ENCODE measurements around the gene CIDEC. TPM values are rescaled to one million over a fixed set of nuclear protein-coding genes. Genes with fewer than 3 reads are reported as not detected.
"Not testable (repeated sequence)": the region's sequence is repeated elsewhere in the genome, so short reads cannot be mapped to it uniquely, and the experiment has no call there.

The CIDEC gene
- total and polyA plus RNA-seq, 4 donors: 0.28 to 4.2 (median 0.59) TPM; not detected in 1

GRCh38 chr3:9866639-9867038 is 13.4 kb downstream of the CIDEC start:
- 96% methylated on average over 8 of the region's 8 CpGs for WGBS
- no peak for DNase-seq (ENCODE audit: low spot score)
- H3K4me1 ChIP-seq (ENCODE audit: control insufficient read depth in 4 of 4, insufficient read depth in 4 of 4, low read length in 3 of 4): peaks cover 0 to 8% (median 3%) of the 10 kb centered on the region in 4 donors
- H3K4me3 ChIP-seq (ENCODE audit: low read depth in 1 of 3, low read length in 3 of 3): no peak overlapping the region
- H3K27ac ChIP-seq (ENCODE audit: low read depth in 1 of 2, low read length in 2 of 2): no peak overlapping the region
- no peaks in the 10 kb centered on the region for H3K36me3 ChIP-seq (ENCODE audit: control insufficient read depth in 4 of 4, insufficient read depth in 3 of 4, low read depth in 1 of 4, low read length in 3 of 4)
- H3K27me3 ChIP-seq (ENCODE audit: control insufficient read depth in 4 of 4, insufficient read depth in 4 of 4, low read length in 3 of 4): no peaks in the 10 kb centered on the region
- H3K9ac ChIP-seq (ENCODE audit: low read depth in 1 of 2, low read length in 2 of 2): no peak overlapping the region
- H3K9me3 ChIP-seq (ENCODE audit: control insufficient read depth in 4 of 4, low read length in 3 of 4): no peaks in the 10 kb centered on the region
- TF ChIP-seq NR2F2 (IDR thresholded peaks at IDR 0.05): no peak
- no peak for TF ChIP-seq GABPA (IDR thresholded peaks at IDR 0.05 in 1 of 2, conservative IDR thresholded peaks at IDR 0.05 in 1 of 2)
- TF ChIP-seq HNF4G (IDR thresholded peaks at IDR 0.05): no peak
- TF ChIP-seq, protein P1, sequence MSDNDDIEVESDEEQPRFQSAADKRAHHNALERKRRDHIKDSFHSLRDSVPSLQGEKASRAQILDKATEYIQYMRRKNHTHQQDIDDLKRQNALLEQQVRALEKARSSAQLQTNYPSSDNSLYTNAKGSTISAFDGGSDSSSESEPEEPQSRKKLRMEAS (IDR thresholded peaks at IDR 0.05): no peak
- no peak for TF ChIP-seq EGR1 (IDR thresholded peaks at IDR 0.05; ENCODE audit: low read depth in 2 of 2)
- no peak for TF ChIP-seq RAD21 (IDR thresholded peaks at IDR 0.05)
- no peak for TF ChIP-seq ATF3 (IDR thresholded peaks at IDR 0.05)

- H3K27ac ChIP-seq (ENCODE audit: low read depth in 1 of 2, low read length in 2 of 2); H3K9ac ChIP-seq (ENCODE audit: low read depth in 1 of 2, low read length in 2 of 2); H3K4me1 ChIP-seq (ENCODE audit: control insufficient read depth in 4 of 4, insufficient read depth in 4 of 4, low read length in 3 of 4); DNase-seq (ENCODE audit: low spot score); H3K4me3 ChIP-seq (ENCODE audit: low read depth in 1 of 3, low read length in 3 of 3); H3K27me3 ChIP-seq (ENCODE audit: control insufficient read depth in 4 of 4, insufficient read depth in 4 of 4, low read length in 3 of 4); H3K36me3 ChIP-seq (ENCODE audit: control insufficient read depth in 4 of 4, insufficient read depth in 3 of 4, low read depth in 1 of 4, low read length in 3 of 4); H3K9me3 ChIP-seq (ENCODE audit: control insufficient read depth in 4 of 4, low read length in 3 of 4): not testable (repeated sequence)
- WGBS: 93% methylated on average over 10 of the region's 10 CpGs
These were observed 14.9 kb downstream of the CIDEC start for GRCh38 chr3:9865125-9865637.

GRCh38 chr3:9864200-9864927 is 15.7 kb downstream of the CIDEC start:
- WGBS: 82% methylated on average over 16 of the region's 16 CpGs
- no peak overlapping the region for H3K9ac ChIP-seq (ENCODE audit: low read depth in 1 of 2, low read length in 2 of 2)
- no peak for TF ChIP-seq RXRA (IDR thresholded peaks at IDR 0.05)
- no peak for TF ChIP-seq ATF3 (IDR thresholded peaks at IDR 0.05)
- H3K9me3 ChIP-seq (ENCODE audit: control insufficient read depth in 4 of 4, low read length in 3 of 4): no peaks in the 10 kb centered on the region
- H3K4me3 ChIP-seq (ENCODE audit: low read depth in 1 of 3, low read length in 3 of 3): no peak overlapping the region
- H3K36me3 ChIP-seq (ENCODE audit: control insufficient read depth in 4 of 4, insufficient read depth in 3 of 4, low read depth in 1 of 4, low read length in 3 of 4): no peaks in the 10 kb centered on the region
- H3K4me1 ChIP-seq (ENCODE audit: control insufficient read depth in 4 of 4, insufficient read depth in 4 of 4, low read length in 3 of 4): peaks cover 0 to 8% (median 3%) of the 10 kb centered on the region in 4 donors
- H3K27ac ChIP-seq (ENCODE audit: low read depth in 1 of 2, low read length in 2 of 2): no peak overlapping the region
- no peaks in the 10 kb centered on the region for H3K27me3 ChIP-seq (ENCODE audit: control insufficient read depth in 4 of 4, insufficient read depth in 4 of 4, low read length in 3 of 4)
- DNase-seq (ENCODE audit: low spot score): no peak

- H3K4me1 ChIP-seq (ENCODE audit: control insufficient read depth in 4 of 4, insufficient read depth in 4 of 4, low read length in 3 of 4): peaks cover 0 to 8% (median 3%) of the 10 kb centered on the region in 4 donors
- no peaks in the 10 kb centered on the region for H3K9me3 ChIP-seq (ENCODE audit: control insufficient read depth in 4 of 4, low read length in 3 of 4)
- 79% methylated on average over 22 of the region's 22 CpGs for whole genome bisulfite sequencing
- peak overlapping the region in 2 of 3 donors; percentile 43 to 52 for H3K4me3 ChIP-seq (ENCODE audit: low read depth in 1 of 3, low read length in 3 of 3)
- H3K27ac ChIP-seq (ENCODE audit: low read depth in 1 of 2, low read length in 2 of 2): no peak overlapping the region
- H3K27me3 ChIP-seq (ENCODE audit: control insufficient read depth in 4 of 4, insufficient read depth in 4 of 4, low read length in 3 of 4): no peaks in the 10 kb centered on the region
- TF ChIP-seq EGR1 (IDR thresholded peaks at IDR 0.05; ENCODE audit: low read depth in 2 of 2) (no peak), FOXA1 (IDR thresholded peaks at IDR 0.05) (no peak), HNF4A (conservative IDR thresholded peaks at IDR 0.05) (no peak), TAF1 (conservative IDR thresholded peaks at IDR 0.05) (no peak)
- no peak for DNase-seq (ENCODE audit: low spot score)
- no peaks in the 10 kb centered on the region for H3K36me3 ChIP-seq (ENCODE audit: control insufficient read depth in 4 of 4, insufficient read depth in 3 of 4, low read depth in 1 of 4, low read length in 3 of 4)
- H3K9ac ChIP-seq (ENCODE audit: low read depth in 1 of 2, low read length in 2 of 2): no peak overlapping the region
These were observed 16.8 kb downstream of the CIDEC start for GRCh38 chr3:9863058-9863772.

Measured in liver (tissue), 9 donors.